HEK293T (cell line): ENCODE measurements around the gene CD83.

Source experiments
- CTCF ChIA-PET: fragments of 350-600 bp; formaldehyde crosslinking; extraction: SDS; loops from one replicate; lab custom pipeline; 2021; ENCODE audit warnings: antibody characterized with exemption, inconsistent platforms; lab: Yijun Ruan, JAX
- POLR2A ChIA-PET: fragments of 350-600 bp; formaldehyde crosslinking; extraction: SDS; loops from one replicate; lab custom pipeline; 2020; ENCODE audit warnings: antibody characterized with exemption, inconsistent platforms; lab: Yijun Ruan, JAX
- DNase-seq: peaks from one replicate; pipeline ENCODE4 v3.0.0; 2012; ENCODE audit warnings: mixed read lengths; ENCODE audit errors: extremely low spot score
- ARNT ChIP-seq: fragments of 450-650 bp; IDR thresholded peaks from 2 replicates; pipeline ENCODE4 v1.6.1; 2017; ENCODE audit warnings: mild to moderate bottlenecking
- BHLHE40 ChIP-seq: fragments of 450-650 bp; IDR thresholded peaks from 2 replicates; pipeline ENCODE4 v1.6.1; 2016; ENCODE audit warnings: mild to moderate bottlenecking, moderate library complexity, borderline replicate concordance
- CTBP1 ChIP-seq: fragments of 450-650 bp; IDR thresholded peaks from 2 replicates; pipeline ENCODE4 v1.6.1; 2016; ENCODE audit warnings: borderline replicate concordance
- ELF4 ChIP-seq: fragments of 450-650 bp; IDR thresholded peaks from 2 replicates; pipeline ENCODE4 v1.6.1; 2017; ENCODE audit warnings: antibody characterized with exemption
- FOXA1 ChIP-seq: fragments of 450-650 bp; IDR thresholded peaks from 2 replicates; pipeline ENCODE4 v1.6.1; 2016; ENCODE audit warnings: mild to moderate bottlenecking
- FOXK2 ChIP-seq: fragments of 450-650 bp; IDR thresholded peaks from 2 replicates; pipeline ENCODE4 v1.6.1; 2016; ENCODE audit warnings: mild to moderate bottlenecking
- FOXM1 ChIP-seq: fragments of 450-650 bp; IDR thresholded peaks from 2 replicates; pipeline ENCODE4 v1.6.1; 2017; ENCODE audit warnings: mild to moderate bottlenecking, borderline replicate concordance
- HDGF ChIP-seq: fragments of 450-650 bp; IDR thresholded peaks from 2 replicates; pipeline ENCODE4 v1.6.1; 2017; ENCODE audit warnings: antibody characterized with exemption, borderline replicate concordance
- L3MBTL2 ChIP-seq: fragments of 450-650 bp; conservative IDR thresholded peaks from 2 replicates; pipeline ENCODE4 v1.6.1; 2016; ENCODE audit warnings: mild to moderate bottlenecking
- LEF1 ChIP-seq: fragments of 450-650 bp; IDR thresholded peaks from 2 replicates; pipeline ENCODE4 v1.6.1; 2017; ENCODE audit warnings: mild to moderate bottlenecking, borderline replicate concordance
- NFRKB ChIP-seq: fragments of 450-650 bp; IDR thresholded peaks from 2 replicates; pipeline ENCODE4 v1.6.1; 2016; ENCODE audit warnings: mild to moderate bottlenecking, moderate library complexity
- PKNOX1 ChIP-seq: fragments of 450-650 bp; IDR thresholded peaks from 2 replicates; pipeline ENCODE4 v1.6.1; 2016
- SP1 ChIP-seq: fragments of 450-650 bp; IDR thresholded peaks from 2 replicates; pipeline ENCODE4 v1.6.1; 2017
- SUZ12 ChIP-seq: fragments of 450-650 bp; IDR thresholded peaks from 2 replicates; pipeline ENCODE4 v1.6.1; 2016; ENCODE audit warnings: mild to moderate bottlenecking
- TARDBP ChIP-seq: fragments of 450-650 bp; IDR thresholded peaks from 2 replicates; pipeline ENCODE4 v1.6.1; 2016
- ZNF384 ChIP-seq: fragments of 450-650 bp; IDR thresholded peaks from 2 replicates; pipeline ENCODE4 v1.6.1; 2016

Gene CD83

GRCh38 chr6:14131579-14131978, 14.0 kb downstream of the CD83 start:
- ChIA-PET CTCF (no interaction called here), POLR2A (no interaction called here)
- no peak for DNase-seq
- no peak for TF ChIP-seq TARDBP

GRCh38 chr6:14132244-14132920, 14.8 kb downstream of the CD83 start:
- DNase-seq, result no peak
- CTCF ChIA-PET, result no interaction called here
- TF ChIP-seq BHLHE40 (no peak), ARNT (no peak), L3MBTL2 (no peak), ZNF384 (no peak), CTBP1 (no peak), FOXM1 (no peak), SUZ12 (no peak), FOXA1 (no peak), LEF1 (no peak), FOXK2 (no peak), HDGF (no peak), NFRKB (no peak), SP1 (no peak), PKNOX1 (no peak), TARDBP (no peak), ELF4 (no peak)
- POLR2A ChIA-PET, result no interaction called here

GRCh38 chr6:14132921-14133275, 15.3 kb downstream of the CD83 start:
- no peak for TF ChIP-seq PKNOX1
- no peak for TF ChIP-seq FOXM1
- no peak for TF ChIP-seq SP1
- no peak for TF ChIP-seq NFRKB
- TF ChIP-seq BHLHE40, result no peak
- no peak for TF ChIP-seq CTBP1
- TF ChIP-seq HDGF, result no peak
- TF ChIP-seq ELF4, result no peak
- ChIA-PET POLR2A (no interaction called here), CTCF (no interaction called here)
- no peak for DNase-seq

GRCh38 chr6:14134211-14134910, 16.8 kb downstream of the CD83 start:
- TF ChIP-seq L3MBTL2, result no peak
- TF ChIP-seq ARNT, result no peak
- no peak for TF ChIP-seq HDGF
- no peak for TF ChIP-seq NFRKB
- TF ChIP-seq FOXA1, result no peak
- no peak for DNase-seq
- ChIA-PET CTCF (interaction anchor here (1.3 kb wide), 1 partner anchor 11 kb away, joined by 4 read pairs; no protein-coding TSS in a partner anchor), POLR2A (no interaction called here)

- POLR2A ChIA-PET, result no interaction called here
- CTCF ChIA-PET, result interaction anchor here (1.3 kb wide), 1 partner anchor 9 kb away, joined by 4 read pairs; no protein-coding TSS in a partner anchor
- DNase-seq, result no peak
- no peak for TF ChIP-seq FOXM1
- no peak for TF ChIP-seq L3MBTL2
- no peak for TF ChIP-seq SUZ12
- TF ChIP-seq ARNT, result no peak
- TF ChIP-seq SP1, result no peak
- no peak for TF ChIP-seq TARDBP
- TF ChIP-seq ELF4, result no peak
- no peak for TF ChIP-seq LEF1
- TF ChIP-seq HDGF, result no peak
- no peak for TF ChIP-seq CTBP1
- TF ChIP-seq ZNF384, result no peak
- TF ChIP-seq BHLHE40, result no peak
- TF ChIP-seq NFRKB, result no peak
- no peak for TF ChIP-seq FOXK2
- no peak for TF ChIP-seq FOXA1
- TF ChIP-seq PKNOX1, result no peak
Observed at GRCh38 chr6:14135893-14136539, 18.4 kb downstream of the CD83 start.

GRCh38 chr6:14138701-14139215, 21.2 kb downstream of the CD83 start:
- POLR2A ChIA-PET, result no interaction called here
- TF ChIP-seq FOXK2 (no peak), ARNT (no peak), HDGF (no peak), BHLHE40 (no peak), ELF4 (no peak)
- DNase-seq, result no peak
- CTCF ChIA-PET, result no interaction called here
